HFFc6 (cell line): Measurements from ENCODE around the gene LARGE1. TPM values are rescaled to one million over a fixed set of nuclear protein-coding genes. Genes with fewer than 3 reads are reported as not detected.

Source experiments
- DNase-seq: peaks from one replicate; pipeline ENCODE4 v3.0.0-alpha.2; 2018
- H3K27ac Mint-ChIP-seq: 2 replicates; pipeline ENCODE4 v1.8.0; 2020; ENCODE audit warnings: mild to moderate bottlenecking, mixed read lengths
- H3K27me3 Mint-ChIP-seq: 2 replicates; pipeline ENCODE4 v1.8.0; 2021; ENCODE audit warnings: mild to moderate bottlenecking, moderate library complexity, mixed read lengths; ENCODE audit not compliant: insufficient read depth
- H3K36me3 Mint-ChIP-seq: 2 replicates; pipeline ENCODE4 v1.8.0; 2021; ENCODE audit warnings: low read depth, mixed read lengths
- H3K4me1 Mint-ChIP-seq: 2 replicates; pipeline ENCODE4 v1.8.0; 2020; ENCODE audit warnings: low read depth, mixed read lengths
- H3K4me3 Mint-ChIP-seq: 2 replicates; pipeline ENCODE4 v1.8.0; 2020; ENCODE audit warnings: mild to moderate bottlenecking, moderate library complexity, mixed read lengths
- H3K9me3 Mint-ChIP-seq: 2 replicates; pipeline ENCODE4 v1.8.0; 2020; ENCODE audit warnings: mild to moderate bottlenecking, mixed read lengths
- total RNA-seq, 6 experiments: library from RNA; stranded (reverse); fragmentation: NEBNext Ultra II Directional; extraction: Animal tissue kit (Norgen Biotek cat#: 25700); gene quantifications; 2 replicates in 1 of 6; 3 replicates in 5 of 6; pipeline ENCODE4 v1.2.3, GENCODE V29; 2021
- TF ChIP-seq, protein P1 (sequence below): fragments of 200-600 bp; sonication (generic); IDR thresholded peaks from 2 replicates; pipeline ENCODE4 v1.5.0; 2021; ENCODE audit warnings: antibody characterized with exemption, mild to moderate bottlenecking

The LARGE1 gene
- total RNA-seq, 6 experiments from 2014 or later: 4.9 to 7.3 (median 6.5) TPM

DNA sequence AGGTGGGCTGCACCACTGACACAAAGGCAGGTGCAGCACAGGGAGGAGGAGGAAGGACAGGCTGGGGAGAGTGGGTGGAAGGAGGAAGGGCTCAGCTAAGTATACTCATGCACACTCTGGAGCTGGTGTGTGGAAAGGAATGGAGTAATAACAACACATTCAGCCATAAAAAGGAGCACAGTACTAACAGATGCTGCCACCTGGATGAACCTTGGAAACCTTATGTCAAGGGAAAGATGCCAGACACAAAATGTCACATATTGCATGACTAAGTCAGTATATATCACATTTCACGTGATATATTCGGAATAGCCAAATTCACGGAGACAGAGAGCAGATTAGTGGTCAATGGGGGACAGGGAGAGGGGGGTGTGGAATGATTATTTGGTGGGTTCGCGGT lies 472.5 kb downstream of the LARGE1 start:
- Mint-ChIP-seq H3K36me3 (peaks cover 22% of the 10 kb centered on the region), H3K27ac (no peak overlapping the region), H3K9me3 (peaks cover 50% of the 10 kb centered on the region), H3K27me3 (no peaks in the 10 kb centered on the region; the same call in 1 of the 2 replicates), H3K4me1 (no peaks in the 10 kb centered on the region), H3K4me3 (no peak overlapping the region)
- TF ChIP-seq, protein P1, sequence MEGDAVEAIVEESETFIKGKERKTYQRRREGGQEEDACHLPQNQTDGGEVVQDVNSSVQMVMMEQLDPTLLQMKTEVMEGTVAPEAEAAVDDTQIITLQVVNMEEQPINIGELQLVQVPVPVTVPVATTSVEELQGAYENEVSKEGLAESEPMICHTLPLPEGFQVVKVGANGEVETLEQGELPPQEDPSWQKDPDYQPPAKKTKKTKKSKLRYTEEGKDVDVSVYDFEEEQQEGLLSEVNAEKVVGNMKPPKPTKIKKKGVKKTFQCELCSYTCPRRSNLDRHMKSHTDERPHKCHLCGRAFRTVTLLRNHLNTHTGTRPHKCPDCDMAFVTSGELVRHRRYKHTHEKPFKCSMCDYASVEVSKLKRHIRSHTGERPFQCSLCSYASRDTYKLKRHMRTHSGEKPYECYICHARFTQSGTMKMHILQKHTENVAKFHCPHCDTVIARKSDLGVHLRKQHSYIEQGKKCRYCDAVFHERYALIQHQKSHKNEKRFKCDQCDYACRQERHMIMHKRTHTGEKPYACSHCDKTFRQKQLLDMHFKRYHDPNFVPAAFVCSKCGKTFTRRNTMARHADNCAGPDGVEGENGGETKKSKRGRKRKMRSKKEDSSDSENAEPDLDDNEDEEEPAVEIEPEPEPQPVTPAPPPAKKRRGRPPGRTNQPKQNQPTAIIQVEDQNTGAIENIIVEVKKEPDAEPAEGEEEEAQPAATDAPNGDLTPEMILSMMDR: no peak
- DNase-seq: no peak

DNA sequence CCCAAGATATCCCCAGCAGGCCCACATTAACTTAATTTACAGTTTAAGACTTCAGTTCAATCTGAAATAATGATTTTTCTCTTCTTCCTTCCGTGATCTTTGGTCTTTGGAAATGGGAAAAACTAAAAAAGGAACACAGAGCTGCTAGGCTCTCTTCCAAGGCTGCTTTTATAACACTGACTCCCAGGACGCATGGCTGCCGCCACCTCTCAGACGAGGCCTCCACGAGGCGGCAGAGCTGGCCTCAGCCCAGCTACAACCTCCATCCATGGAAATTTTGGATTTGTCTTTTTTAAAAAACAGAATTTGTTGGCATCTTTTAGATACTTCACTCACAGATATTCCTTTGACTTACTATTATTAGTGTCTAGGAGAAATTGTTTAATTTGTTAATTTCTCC lies 476.6 kb downstream of the LARGE1 start:
- Mint-ChIP-seq H3K4me1 (peaks cover 1% of the 10 kb centered on the region), H3K36me3 (peaks cover 17% of the 10 kb centered on the region), H3K9me3 (peaks cover 54% of the 10 kb centered on the region), H3K4me3 (no peak overlapping the region), H3K27me3 (no peaks in the 10 kb centered on the region; the same call in 1 of the 2 replicates), H3K27ac (no peak overlapping the region)
- TF ChIP-seq, protein P1: no peak
- DNase-seq: no peak

DNA sequence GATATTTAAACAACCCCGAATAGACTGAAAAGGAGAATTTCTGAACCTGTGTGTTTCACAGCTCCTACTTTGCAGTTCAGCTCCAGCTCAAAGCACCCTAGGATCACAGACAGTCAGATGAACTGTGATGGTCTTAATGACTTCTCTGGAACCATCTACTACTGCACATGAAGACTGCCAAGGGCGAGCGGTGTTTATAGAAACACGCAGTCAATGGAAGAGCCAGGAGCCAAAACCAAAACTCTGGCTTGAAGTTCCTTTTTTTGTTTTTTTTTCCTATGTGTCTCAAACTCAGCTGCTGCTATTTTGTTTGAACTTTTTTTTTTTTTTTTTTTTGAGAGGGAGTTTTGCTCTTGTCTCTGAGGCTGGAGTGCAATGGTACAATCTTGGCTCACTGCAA lies 479.5 kb downstream of the LARGE1 start:
- TF ChIP-seq, protein P1: no peak
- H3K36me3 Mint-ChIP-seq: peaks cover 12% of the 10 kb centered on the region
- no peak overlapping the region for H3K27ac Mint-ChIP-seq
- H3K4me3 Mint-ChIP-seq: no peak overlapping the region
- no peak for DNase-seq
- H3K4me1 Mint-ChIP-seq: peaks cover 14% of the 10 kb centered on the region
- H3K9me3 Mint-ChIP-seq: peaks cover 41% of the 10 kb centered on the region
- H3K27me3 Mint-ChIP-seq: peaks cover 2% of the 10 kb centered on the region; the same call in 1 of the 2 replicates

DNA sequence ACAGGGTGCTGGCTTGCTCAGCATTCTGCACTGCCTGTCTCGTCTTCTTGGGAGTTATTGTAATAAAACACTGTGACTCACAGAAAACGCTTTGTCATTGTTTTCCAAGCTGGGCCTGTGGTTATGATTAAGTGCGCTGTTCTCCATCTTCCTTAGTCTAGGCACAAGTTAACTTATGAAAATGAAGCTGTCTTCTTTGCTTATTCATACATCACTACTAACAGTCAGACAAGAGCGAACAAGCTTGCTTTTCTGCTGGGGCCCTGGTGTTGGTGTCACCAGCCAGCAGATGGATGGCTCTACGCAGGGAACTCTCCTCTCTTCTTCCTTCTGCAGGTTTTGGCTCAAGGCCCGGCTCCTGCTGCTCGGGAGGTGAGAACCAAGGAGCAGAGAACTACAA lies 482.0 kb downstream of the LARGE1 start:
- peak; percentile 73 for DNase-seq
- TF ChIP-seq, protein P1: no peak
- Mint-ChIP-seq H3K36me3 (peaks cover under 1% of the 10 kb centered on the region; the same call in 1 of the 2 replicates), H3K9me3 (peaks cover 35% of the 10 kb centered on the region), H3K4me1 (peaks cover 14% of the 10 kb centered on the region), H3K27me3 (peaks cover 2% of the 10 kb centered on the region; the same call in 1 of the 2 replicates), H3K4me3 (peak overlapping the region; percentile 8; the same call in 1 of the 2 replicates), H3K27ac (peak overlapping the region; percentile 62)

DNA sequence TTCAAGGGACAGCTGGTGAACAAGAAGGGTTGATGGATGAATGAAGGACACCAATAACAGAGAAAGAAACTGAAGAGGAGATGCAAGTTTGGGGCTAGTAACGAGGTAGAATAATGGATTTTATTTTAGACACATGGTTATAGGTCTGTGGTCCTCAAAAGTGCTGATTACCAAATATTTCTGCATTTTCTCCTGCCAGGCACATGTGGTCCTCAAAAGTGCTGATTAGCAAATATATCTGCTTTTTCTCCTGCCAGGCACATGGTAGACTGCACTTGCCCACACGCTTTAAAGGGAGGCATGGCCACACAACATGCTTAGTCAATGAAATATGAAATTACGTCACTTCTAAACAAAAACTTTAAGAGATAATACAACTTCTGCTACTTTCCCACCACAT lies 489.0 kb downstream of the LARGE1 start:
- Mint-ChIP-seq H3K4me1 (no peaks in the 10 kb centered on the region), H3K4me3 (no peak overlapping the region), H3K27me3 (no peaks in the 10 kb centered on the region), H3K9me3 (peaks cover 56% of the 10 kb centered on the region), H3K36me3 (peaks cover 5% of the 10 kb centered on the region), H3K27ac (no peak overlapping the region)
- TF ChIP-seq, protein P1: no peak
- DNase-seq: no peak

DNA sequence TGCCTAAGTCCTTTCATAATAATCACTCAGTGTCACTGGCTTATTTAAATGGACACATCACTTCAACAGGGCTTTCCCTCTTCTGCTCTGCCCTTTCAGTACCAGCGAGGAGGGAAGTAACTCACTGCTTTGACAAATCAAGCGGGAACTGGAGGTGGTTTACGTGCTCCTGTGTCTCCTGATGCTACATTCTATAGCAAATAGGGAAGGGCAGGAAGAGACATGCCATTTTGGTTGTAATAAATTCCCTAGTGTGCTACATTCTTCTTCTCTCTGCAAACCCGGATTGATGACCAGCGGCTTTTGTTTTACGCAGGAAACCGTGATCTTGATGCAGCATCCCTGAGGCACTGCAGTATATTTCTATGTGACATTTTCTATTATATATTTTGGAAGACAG lies 491.0 kb downstream of the LARGE1 start:
- H3K4me3 Mint-ChIP-seq: no peak overlapping the region
- H3K27me3 Mint-ChIP-seq: no peaks in the 10 kb centered on the region
- no peak overlapping the region for H3K27ac Mint-ChIP-seq
- H3K4me1 Mint-ChIP-seq: no peaks in the 10 kb centered on the region
- peaks cover 43% of the 10 kb centered on the region for H3K9me3 Mint-ChIP-seq
- TF ChIP-seq, protein P1: no peak
- DNase-seq: no peak
- H3K36me3 Mint-ChIP-seq: peaks cover 5% of the 10 kb centered on the region
